Suprapubic skin (tissue), 3 donors: ENCODE data around the gene SYNE2.

Experiments
- CTCF ChIP-seq, 2 donors: fragments of 200-600 bp in 1 of 2; fragments of 450-650 bp in 1 of 2; sonication (generic) in 1 of 2; IDR thresholded peaks; one replicate each; pipeline ENCODE4 v1.5.1; 2016 to 2019; ENCODE audit warnings: antibody characterized with exemption in 2 of 2, mild to moderate bottlenecking in 1 of 2, moderate library complexity in 1 of 2
- POLR2A ChIP-seq, 2 donors: fragments of 450-650 bp; IDR thresholded peaks; one replicate each; pipeline ENCODE4 v1.6.1; 2017; ENCODE audit warnings: antibody characterized with exemption in 2 of 2, mild to moderate bottlenecking in 2 of 2, moderate library complexity in 2 of 2

- TF ChIP-seq CTCF (IDR thresholded peaks at IDR 0.05) (no peak), POLR2A (IDR thresholded peaks at IDR 0.05) (no peak)
These were observed 96.9 kb downstream of the SYNE2 start for GRCh38 chr14:63949696-63950095.
